GM23248 (cell line): ENCODE measurements around the gene CD27. TPM values are rescaled to one million over a fixed set of nuclear protein-coding genes. Genes with fewer than 3 reads are reported as not detected.

Experiments used
- DNase-seq: peaks from one replicate; pipeline ENCODE4 v3.0.0-alpha.2; 2015
- H2AFZ ChIP-seq: fragments of 200-600 bp; sonication (generic); 2 replicates; pipeline ENCODE4 v1.6.1; 2016; ENCODE audit warnings: antibody characterized with exemption
- H3F3A ChIP-seq: fragments of 200-600 bp; sonication (generic); 2 replicates; pipeline ENCODE4 v1.6.1; 2016; ENCODE audit warnings: mild to moderate bottlenecking, antibody characterized with exemption, mixed run types; ENCODE audit not compliant: insufficient read depth
- H3K27ac ChIP-seq: fragments of 200-600 bp; sonication (generic); 2 replicates; pipeline ENCODE4 v1.5.1; 2016; ENCODE audit warnings: mild to moderate bottlenecking
- H3K27me3 ChIP-seq: fragments of 200-600 bp; sonication (generic); replicated peaks from 2 replicates; pipeline ENCODE4 v1.6.1; 2016; ENCODE audit warnings: mild to moderate bottlenecking; ENCODE audit not compliant: insufficient read depth
- H3K36me3 ChIP-seq: fragments of 200-600 bp; sonication (generic); 2 replicates; pipeline ENCODE4 v1.6.1; 2016; ENCODE audit warnings: low read depth, mild to moderate bottlenecking
- H3K4me1 ChIP-seq: fragments of 200-600 bp; sonication (generic); 2 replicates; pipeline ENCODE4 v1.6.1; 2016; ENCODE audit warnings: mild to moderate bottlenecking; ENCODE audit not compliant: insufficient read depth
- H3K4me2 ChIP-seq: fragments of 200-600 bp; sonication (generic); one replicate; pipeline ENCODE4 v1.6.1; 2016; ENCODE audit warnings: mild to moderate bottlenecking; ENCODE audit not compliant: unreplicated experiment
- H3K4me3 ChIP-seq: fragments of 200-600 bp; sonication (generic); 2 replicates; pipeline ENCODE4 v1.5.1; 2016; ENCODE audit warnings: mild to moderate bottlenecking
- H3K79me2 ChIP-seq: fragments of 200-600 bp; sonication (generic); 2 replicates; pipeline ENCODE4 v1.6.1; 2016; ENCODE audit warnings: mild to moderate bottlenecking; ENCODE audit not compliant: insufficient read depth
- H3K9ac ChIP-seq: fragments of 200-600 bp; sonication (generic); 2 replicates; pipeline ENCODE4 v1.6.1; 2016; ENCODE audit warnings: mild to moderate bottlenecking
- H3K9me2 ChIP-seq: fragments of 200-600 bp; sonication (generic); 2 replicates; pipeline ENCODE4 v1.6.1; 2016; ENCODE audit warnings: mixed run types, mild to moderate bottlenecking, moderate library complexity; ENCODE audit not compliant: insufficient read depth
- H3K9me3 ChIP-seq: fragments of 200-600 bp; sonication (generic); one replicate; pipeline ENCODE4 v1.6.1; 2017; ENCODE audit warnings: low read depth
- H4K20me1 ChIP-seq: fragments of 200-600 bp; sonication (generic); 2 replicates; pipeline ENCODE4 v1.6.0; 2016; ENCODE audit not compliant: insufficient read depth
- EZH2 ChIP-seq: fragments of 200-600 bp; sonication (generic); IDR thresholded peaks from 2 replicates; pipeline ENCODE4 v1.6.1; 2018; ENCODE audit warnings: antibody characterized with exemption, mild to moderate bottlenecking; ENCODE audit not compliant: insufficient read depth, poor library complexity, severe bottlenecking
- EZH2phosphoT487 ChIP-seq: fragments of 200-600 bp; sonication (generic); IDR thresholded peaks from 2 replicates; pipeline ENCODE4 v1.6.1; 2018; ENCODE audit warnings: antibody characterized with exemption, moderate library complexity, mild to moderate bottlenecking, low read depth; ENCODE audit not compliant: insufficient read depth
- WGBS, 2 experiments: methylation state at CpG; one replicate each; pipeline ENCODE4 v1.1.6; 2015 to 2017; ENCODE audit warnings: low lambda C conversion rate in 2 of 2, low coverage in 1 of 2; ENCODE audit errors: missing lambda C conversion rate in 2 of 2; 5-methylcytosine and 5-hydroxymethylcytosine counted together
- in situ Hi-C: fragments of 300-500 bp; cut with MboI; formaldehyde crosslinking; loops from 2 replicates; pipeline ENCODE4 v1.15.0; 2020
- polyA plus RNA-seq: library from polyadenylated mRNA; unstranded; fragments of >200 nt; fragmentation: Nextera tagmentation; extraction: Ambion mirVana; gene quantifications from 2 replicates; pipeline ENCODE4 v1.2.1, GENCODE V29; 2016
- total RNA-seq: library from RNA; depleted of rRNA; stranded (reverse); fragments of >200 nt; shearing (Covaris generic); gene quantifications from 2 replicates; pipeline ENCODE4 v1.2.3, GENCODE V29; 2014

CD27 gene
- total and polyA plus RNA-seq, 2 experiments from 2014 or later, result 0.28 TPM; not detected in 1

- in situ Hi-C loops, result no loop called here
- H3F3A ChIP-seq, result 0 out of 2 replicates have a peak, but pooled peaks cover 3% of the 10 kb centered on the region
- WGBS, 2 experiments, result 95% methylated on average over 6 of the region's 6 CpGs
Observed at GRCh38 chr12:6405963-6406362, 38.8 kb upstream of the CD27 start.

DNA sequence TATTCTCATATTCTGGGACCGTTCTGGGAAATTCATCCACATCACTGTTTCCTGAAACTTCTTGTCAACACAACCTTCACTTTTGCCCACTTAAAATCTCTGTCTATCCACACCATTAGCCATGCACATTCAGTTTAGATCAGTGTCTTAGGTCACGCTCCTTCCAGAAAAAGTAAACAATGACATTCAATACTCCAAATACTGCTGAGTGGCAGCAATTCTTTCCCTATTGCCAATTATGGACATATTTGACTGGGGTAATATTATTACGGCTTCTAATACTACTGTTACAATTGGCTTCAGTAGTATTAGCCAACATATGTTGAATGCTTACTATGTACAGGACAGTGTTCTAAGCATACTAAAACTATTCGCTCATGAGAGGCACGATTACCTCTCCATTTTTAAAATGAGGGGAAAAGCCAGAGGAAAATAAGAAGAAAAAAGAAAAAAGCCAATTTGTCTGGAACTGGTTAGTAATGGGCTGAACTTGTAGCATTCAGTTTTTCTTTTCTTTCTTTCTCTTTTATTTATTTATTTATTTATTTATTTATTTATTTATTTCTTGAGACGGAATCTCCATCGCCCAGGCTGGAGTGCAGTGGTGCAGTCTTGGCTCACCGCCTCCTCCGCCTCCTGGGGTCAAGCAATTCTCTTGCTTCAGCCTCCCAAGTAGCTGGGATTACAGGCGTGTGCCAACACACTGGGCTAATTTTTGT lies 37.4 kb upstream of the CD27 start:
- 97% methylated on average over 10 of the region's 10 CpGs for WGBS, 2 experiments
- H3K36me3 ChIP-seq, result no peaks in the 10 kb centered on the region
- H3K4me1 ChIP-seq, result no peaks in the 10 kb centered on the region
- TF ChIP-seq EZH2phosphoT487 (no peak), EZH2 (no peak)
- H3K4me3 ChIP-seq, result no peak overlapping the region
- no peak overlapping the region for H2AFZ ChIP-seq
- in situ Hi-C loops, result no loop called here
- no peak overlapping the region for H3K9ac ChIP-seq
- no peaks in the 10 kb centered on the region for H3K79me2 ChIP-seq
- no peaks in the 10 kb centered on the region for H3K27me3 ChIP-seq
- H3K9me3 ChIP-seq, result no peaks in the 10 kb centered on the region
- DNase-seq, result no peak
- no peaks in the 10 kb centered on the region for H4K20me1 ChIP-seq
- 0 out of 2 replicates have a peak, but pooled peaks cover 3% of the 10 kb centered on the region for H3F3A ChIP-seq
- no peak overlapping the region for H3K4me2 ChIP-seq
- H3K9me2 ChIP-seq, result no peaks in the 10 kb centered on the region
- H3K27ac ChIP-seq, result no peak overlapping the region

More at GRCh38 chr12:6405963-6406362, 38.8 kb upstream of the CD27 start:
- Histone ChIP-seq H3K9me2 (no peaks in the 10 kb centered on the region), H3K27me3 (no peaks in the 10 kb centered on the region), H3K27ac (no peak overlapping the region), H3K4me2 (no peak overlapping the region), H3K9ac (no peak overlapping the region), H3K79me2 (no peaks in the 10 kb centered on the region), H2AFZ (no peak overlapping the region), H3K4me1 (no peaks in the 10 kb centered on the region), H3K36me3 (no peaks in the 10 kb centered on the region), H3K4me3 (no peak overlapping the region), H3K9me3 (no peaks in the 10 kb centered on the region), H4K20me1 (no peaks in the 10 kb centered on the region)
- no peak for TF ChIP-seq EZH2
- no peak for TF ChIP-seq EZH2phosphoT487
- no peak for DNase-seq

DNA sequence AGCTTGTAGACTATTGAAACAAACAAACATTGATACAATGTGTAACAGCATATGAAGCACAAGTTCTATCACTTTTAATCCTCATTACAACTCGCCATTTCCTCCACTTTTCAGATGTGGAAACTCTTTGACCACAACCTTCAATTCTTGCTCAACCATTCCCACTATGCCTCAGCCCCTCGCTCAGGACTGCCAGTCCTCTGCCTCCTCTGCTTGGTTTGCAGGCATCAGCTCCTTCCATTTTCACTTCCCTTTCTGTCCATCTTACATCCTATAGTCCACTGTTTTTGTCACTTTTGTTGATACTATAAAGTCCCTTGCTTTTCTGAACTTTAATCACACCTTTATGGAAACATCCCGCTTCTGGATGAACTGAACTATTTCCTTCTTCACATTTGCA lies 28.2 kb upstream of the CD27 start:
- no peak for DNase-seq
- in situ Hi-C loops, result no loop called here
- TF ChIP-seq EZH2phosphoT487 (no peak), EZH2 (no peak)
- H3K4me2 ChIP-seq, result no peak overlapping the region
- no peaks in the 10 kb centered on the region for H3K36me3 ChIP-seq
- H3K9me2 ChIP-seq, result no peaks in the 10 kb centered on the region
- no peak overlapping the region for H2AFZ ChIP-seq
- H3K9me3 ChIP-seq, result no peaks in the 10 kb centered on the region
- WGBS, 2 experiments, result 70 to 72% methylated on average over 3 of the region's 3 CpGs
- H3K27me3 ChIP-seq, result no peaks in the 10 kb centered on the region
- H3K79me2 ChIP-seq, result no peaks in the 10 kb centered on the region
- peaks cover 5% of the 10 kb centered on the region; the same call in 1 of the 2 replicates for H3F3A ChIP-seq
- H3K27ac ChIP-seq, result no peak overlapping the region
- no peaks in the 10 kb centered on the region for H4K20me1 ChIP-seq
- H3K9ac ChIP-seq, result no peak overlapping the region
- H3K4me1 ChIP-seq, result no peaks in the 10 kb centered on the region
- no peak overlapping the region for H3K4me3 ChIP-seq

- no peak for DNase-seq
- no peak for TF ChIP-seq EZH2phosphoT487
- TF ChIP-seq EZH2, result no peak
- in situ Hi-C loops, result no loop called here
- H3K27ac ChIP-seq, result no peak overlapping the region
- WGBS, 2 experiments, result 72 to 75% methylated on average over 6 of the region's 6 CpGs
- H2AFZ ChIP-seq, result no peak overlapping the region
- no peaks in the 10 kb centered on the region for H3K79me2 ChIP-seq
- no peaks in the 10 kb centered on the region for H3K4me1 ChIP-seq
- H4K20me1 ChIP-seq, result no peaks in the 10 kb centered on the region
- H3K9ac ChIP-seq, result no peak overlapping the region
- H3K9me2 ChIP-seq, result no peaks in the 10 kb centered on the region
- H3F3A ChIP-seq, result peaks cover 5% of the 10 kb centered on the region; the same call in 1 of the 2 replicates
- H3K4me2 ChIP-seq, result no peak overlapping the region
- H3K36me3 ChIP-seq, result no peaks in the 10 kb centered on the region
- H3K4me3 ChIP-seq, result no peak overlapping the region
- no peaks in the 10 kb centered on the region for H3K9me3 ChIP-seq
- H3K27me3 ChIP-seq, result no peaks in the 10 kb centered on the region
Observed at GRCh38 chr12:6418796-6419195, 26.0 kb upstream of the CD27 start.

DNA sequence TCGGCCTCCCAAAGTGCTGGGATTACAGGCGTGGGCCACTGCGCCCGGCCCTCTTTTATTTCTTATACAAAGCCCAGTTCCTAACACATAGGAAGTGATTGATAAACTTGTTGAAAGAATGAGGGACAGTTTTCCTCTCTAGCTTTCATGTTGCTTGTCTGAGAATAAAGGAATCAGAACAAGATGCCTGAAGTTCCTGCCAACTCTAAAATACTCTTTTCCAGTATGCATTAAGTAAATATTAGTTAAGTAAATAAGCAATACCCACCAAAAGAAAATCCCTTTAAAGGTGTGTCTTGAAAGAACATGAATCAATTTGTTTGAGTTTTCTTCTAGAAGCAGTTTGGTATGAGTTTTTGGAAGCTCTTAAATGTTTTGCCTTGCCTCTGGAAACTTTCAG lies 24.4 kb upstream of the CD27 start:
- 15 to 39% methylated on average over 4 of the region's 4 CpGs for WGBS, 2 experiments
- in situ Hi-C loops, result no loop called here
- Histone ChIP-seq H3K9me2 (no peaks in the 10 kb centered on the region), H2AFZ (peak overlapping the region; percentile 53), H3K9ac (no peak overlapping the region), H3F3A (peaks cover 5% of the 10 kb centered on the region; the same call in 1 of the 2 replicates), H3K4me3 (no peak overlapping the region), H3K4me1 (no peaks in the 10 kb centered on the region), H3K27ac (no peak overlapping the region), H3K9me3 (no peaks in the 10 kb centered on the region), H3K36me3 (no peaks in the 10 kb centered on the region), H3K79me2 (no peaks in the 10 kb centered on the region), H4K20me1 (no peaks in the 10 kb centered on the region), H3K4me2 (no peak overlapping the region), H3K27me3 (no peaks in the 10 kb centered on the region)
- TF ChIP-seq EZH2phosphoT487 (no peak), EZH2 (no peak)
- no peak for DNase-seq
